Transverse colon (tissue), 4 donors: ENCODE results near the gene LPIN2. TPM values are rescaled to one million over a fixed set of nuclear protein-coding genes. Genes with fewer than 3 reads are reported as not detected.

ENCODE experiments used
- DNase-seq: peaks from one replicate; pipeline ENCODE4 v3.0.0-alpha.2; 2019
- H3K27ac ChIP-seq, 4 donors: fragments of 200-600 bp; sonication (generic); 2 replicates each; pipeline ENCODE4 v1.5.1; 2016 to 2018; ENCODE audit warnings: inconsistent platforms in 4 of 4
- H3K27me3 ChIP-seq: fragments of 200-600 bp; sonication (generic); 2 replicates; pipeline ENCODE4 v1.5.1; 2017; ENCODE audit warnings: inconsistent platforms
- H3K36me3 ChIP-seq, 4 donors: fragments of 200-600 bp; sonication (generic); 2 replicates each; pipeline ENCODE4 v1.5.1; 2017 to 2019; ENCODE audit warnings: inconsistent platforms in 4 of 4
- H3K4me1 ChIP-seq, 4 donors: fragments of 200-600 bp; sonication (generic); 2 replicates each; pipeline ENCODE4 v1.5.1; 2017 to 2020; ENCODE audit warnings: inconsistent platforms in 4 of 4
- H3K4me3 ChIP-seq, 4 donors: fragments of 200-600 bp; sonication (generic); 1 replicate in 1 of 4; 2 replicates in 3 of 4; pipeline versions ENCODE4 v1.5.1 to v1.6.1; 2017 to 2019; ENCODE audit warnings: inconsistent platforms in 4 of 4
- H3K9me3 ChIP-seq, 2 donors: fragments of 200-600 bp; sonication (generic); 2 replicates each; pipeline ENCODE4 v1.5.1; 2017 to 2019; ENCODE audit warnings: inconsistent platforms in 2 of 2
- EP300 ChIP-seq: sonication (generic); formaldehyde crosslinking; IDR thresholded peaks from one replicate; pipeline ENCODE4 v1.6.1; 2017; ENCODE audit warnings: antibody characterized with exemption, low read depth
- POLR2A ChIP-seq: fragments of 450-650 bp; IDR thresholded peaks from one replicate; pipeline ENCODE4 v1.6.1; 2016; ENCODE audit warnings: antibody characterized with exemption, mild to moderate bottlenecking, moderate library complexity
- POLR2AphosphoS5 ChIP-seq, 3 donors: sonication (generic); formaldehyde crosslinking; IDR thresholded peaks; one replicate each; pipeline ENCODE4 v1.6.1; 2016; ENCODE audit warnings: antibody characterized with exemption in 3 of 3
- WGBS, 2 donors: methylation state at CpG; one replicate each; pipeline ENCODE4 v1.1.5; 2018; ENCODE audit warnings: low coverage in 1 of 2; 5-methylcytosine and 5-hydroxymethylcytosine counted together
- in situ Hi-C, 4 donors: fragments of 200-750 bp; cut with MboI; loops; one replicate each; pipeline versions ENCODE4 v1.15.0 to v1.15.1; 2017; ENCODE audit warnings: low sequenced_read_pairs in 3 of 4, low pct_ligation_motif_present in 1 of 4, low pct_unique_long_range_greater_than_20kb in 1 of 4
- intact Hi-C: fragments of 100-400 bp; cut with DNase I; formaldehyde crosslinking; loops from one replicate; pipeline ENCODE4 v1.15.1; 2023; ENCODE audit warnings: low total_unique reads
- total RNA-seq, 4 donors: library from RNA; depleted of rRNA; stranded (reverse); fragments of >200 nt; gene quantifications; one replicate each; pipeline ENCODE4 v1.1.0, GENCODE V29; 2016
- TF ChIP-seq, protein P1 (sequence below), 5 experiments: fragments of 200-600 bp in 3 of 5; fragments of 450-650 bp in 2 of 5; sonication (generic) in 3 of 5; IDR thresholded peaks; 1 replicate in 2 of 5; 2 replicates in 3 of 5; pipeline ENCODE4 v1.5.1; 2016 to 2017; ENCODE audit warnings: antibody characterized with exemption in 5 of 5, inconsistent platforms in 3 of 5, mild to moderate bottlenecking in 2 of 5, moderate library complexity in 1 of 5

Gene LPIN2
- total RNA-seq, 4 donors from 2014 or later, result 11.1 to 151 (median 87.0) TPM

GRCh38 chr18:2992995-2993877 lies 19.7 kb downstream of the LPIN2 start:
- intact Hi-C loops, result no loop called here
- Histone ChIP-seq H3K36me3 (no peaks in the 10 kb centered on the region), H3K9me3 (no peaks in the 10 kb centered on the region), H3K27me3 (no peaks in the 10 kb centered on the region), H3K4me1 (peaks cover 1 to 30% (median 7%) of the 10 kb centered on the region in 4 donors), H3K4me3 (no peak overlapping the region), H3K27ac (no peak overlapping the region)
- 81 to 84% methylated on average over 6 of the region's 6 CpGs for WGBS, 2 donors
- DNase-seq, result no peak
- TF ChIP-seq EP300, result no peak
- TF ChIP-seq, protein P1, sequence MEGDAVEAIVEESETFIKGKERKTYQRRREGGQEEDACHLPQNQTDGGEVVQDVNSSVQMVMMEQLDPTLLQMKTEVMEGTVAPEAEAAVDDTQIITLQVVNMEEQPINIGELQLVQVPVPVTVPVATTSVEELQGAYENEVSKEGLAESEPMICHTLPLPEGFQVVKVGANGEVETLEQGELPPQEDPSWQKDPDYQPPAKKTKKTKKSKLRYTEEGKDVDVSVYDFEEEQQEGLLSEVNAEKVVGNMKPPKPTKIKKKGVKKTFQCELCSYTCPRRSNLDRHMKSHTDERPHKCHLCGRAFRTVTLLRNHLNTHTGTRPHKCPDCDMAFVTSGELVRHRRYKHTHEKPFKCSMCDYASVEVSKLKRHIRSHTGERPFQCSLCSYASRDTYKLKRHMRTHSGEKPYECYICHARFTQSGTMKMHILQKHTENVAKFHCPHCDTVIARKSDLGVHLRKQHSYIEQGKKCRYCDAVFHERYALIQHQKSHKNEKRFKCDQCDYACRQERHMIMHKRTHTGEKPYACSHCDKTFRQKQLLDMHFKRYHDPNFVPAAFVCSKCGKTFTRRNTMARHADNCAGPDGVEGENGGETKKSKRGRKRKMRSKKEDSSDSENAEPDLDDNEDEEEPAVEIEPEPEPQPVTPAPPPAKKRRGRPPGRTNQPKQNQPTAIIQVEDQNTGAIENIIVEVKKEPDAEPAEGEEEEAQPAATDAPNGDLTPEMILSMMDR (IDR thresholded peaks at IDR 0.05), result no peak
- TF ChIP-seq POLR2A, result no peak
- no peak for TF ChIP-seq POLR2AphosphoS5 (IDR thresholded peaks at IDR 0.05)
- in situ Hi-C loops, result no loop called here

- H3K27ac ChIP-seq, result no peak overlapping the region
- H3K27me3 ChIP-seq, result no peaks in the 10 kb centered on the region
- TF ChIP-seq, protein P1 (IDR thresholded peaks at IDR 0.05), result no peak
- TF ChIP-seq POLR2AphosphoS5 (IDR thresholded peaks at IDR 0.05) (no peak), POLR2A (no peak), EP300 (no peak)
- peaks cover 2 to 29% (median 6%) of the 10 kb centered on the region in 4 donors for H3K4me1 ChIP-seq
- no peaks in the 10 kb centered on the region for H3K9me3 ChIP-seq
- no peaks in the 10 kb centered on the region for H3K36me3 ChIP-seq
- intact Hi-C loops (no loop called here), in situ Hi-C loops (no loop called here)
- no peak overlapping the region for H3K4me3 ChIP-seq
- WGBS, 2 donors, result 63 to 100% methylated on average over 2 to 4 of the region's 4 CpGs
- DNase-seq, result no peak
Measured at GRCh38 chr18:2990956-2991640, 21.8 kb downstream of the LPIN2 start.

DNA sequence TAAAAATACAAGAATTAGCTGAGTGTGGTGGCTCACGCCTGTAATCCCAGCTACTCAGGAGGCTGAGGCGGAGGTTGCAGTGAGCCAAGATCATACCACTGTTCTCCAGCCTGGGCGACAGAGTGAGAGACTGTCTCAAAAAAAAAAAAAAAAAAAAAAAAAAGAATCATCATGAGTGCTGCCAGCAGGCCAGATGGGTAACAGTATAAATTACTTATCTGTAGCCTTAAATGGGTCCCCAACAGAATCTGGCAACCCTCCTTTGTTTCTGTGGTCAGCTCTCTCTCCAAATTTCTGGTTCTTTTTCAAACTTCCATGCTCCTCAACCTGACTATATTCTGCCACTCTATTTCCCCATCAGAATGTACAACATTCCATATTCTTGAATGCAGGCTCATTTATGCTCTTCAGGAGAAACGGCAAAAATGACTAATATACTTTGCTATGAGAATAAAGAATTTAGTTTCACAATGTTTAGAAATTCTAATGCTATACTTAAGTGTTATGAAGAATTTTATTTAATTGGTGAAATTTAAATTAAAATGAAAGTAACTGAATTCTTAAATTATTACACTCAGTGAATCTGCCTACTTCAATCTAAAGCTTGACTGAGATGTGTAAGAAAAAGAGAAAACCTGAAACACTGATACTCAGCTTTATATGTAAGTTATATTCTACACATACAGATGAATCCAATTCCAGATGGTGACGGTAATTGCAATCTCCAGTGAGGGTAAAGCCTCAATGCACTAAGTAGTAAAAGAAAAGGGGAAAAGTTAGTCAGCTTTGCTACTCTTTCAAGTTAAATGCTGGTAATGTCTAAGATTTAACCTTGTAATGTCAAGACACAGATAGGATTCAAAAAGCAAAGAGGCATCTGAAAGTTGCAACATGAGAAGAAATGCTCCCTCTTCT lies 24.8 kb downstream of the LPIN2 start:
- Histone ChIP-seq H3K27me3 (no peaks in the 10 kb centered on the region), H3K36me3 (no peaks in the 10 kb centered on the region), H3K27ac (no peak overlapping the region), H3K4me3 (no peak overlapping the region), H3K9me3 (no peaks in the 10 kb centered on the region), H3K4me1 (peaks cover 17 to 40% (median 28%) of the 10 kb centered on the region in 4 donors)
- in situ Hi-C loops, result loop anchor here in 2 of 4 donors (10.0 kb wide), 1 partner anchor 53 kb away; no protein-coding TSS in a partner anchor
- intact Hi-C loops, result no loop called here
- DNase-seq, result no peak
- no peak for TF ChIP-seq POLR2AphosphoS5 (IDR thresholded peaks at IDR 0.05)
- no peak for TF ChIP-seq EP300
- TF ChIP-seq, protein P1 (IDR thresholded peaks at IDR 0.05), result no peak
- TF ChIP-seq POLR2A, result no peak
- WGBS, 2 donors, result 80 to 95% methylated on average over 2 to 5 of the region's 5 CpGs
